ENCODE measurements around the gene TRPC3. TPM values are rescaled to one million over a fixed set of nuclear protein-coding genes. Genes with fewer than 3 reads are reported as not detected.

Gene TRPC3
- total and polyA plus RNA-seq, 4 donors, result 0.26 to 1.3 TPM; not detected in 2

DNA sequence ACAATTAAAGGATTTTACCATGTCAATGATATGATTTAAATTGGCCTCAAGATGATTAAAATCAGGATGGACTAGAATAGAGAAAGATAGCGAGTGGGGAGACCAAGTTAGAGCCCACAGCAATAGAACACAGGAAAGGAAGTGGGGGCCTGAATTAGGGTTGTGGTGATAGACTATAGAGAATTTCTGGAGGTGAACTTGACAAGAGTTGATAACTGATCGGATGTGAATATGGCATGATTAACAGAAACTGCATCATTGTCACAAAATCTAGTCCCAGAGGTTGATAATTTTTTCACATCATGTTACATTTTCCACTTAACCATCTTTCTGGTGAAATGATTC is 26.3 kb upstream of the TRPC3 start:
- 92 to 94% methylated on average over 2 of the region's 2 CpGs for WGBS, 2 donors
- Histone ChIP-seq H3K27ac (ENCODE audit: low read depth in 1 of 2, low read length in 2 of 2) (no peak overlapping the region), H3K36me3 (ENCODE audit: control insufficient read depth in 1 of 2, insufficient read depth in 2 of 2, low read length in 1 of 2) (no peaks in the 10 kb centered on the region), H3K4me3 (ENCODE audit: low read length in 2 of 2) (no peak overlapping the region), H3K27me3 (ENCODE audit: control insufficient read depth in 1 of 2, insufficient read depth in 2 of 2, low read length in 1 of 2) (no peaks in the 10 kb centered on the region), H3K4me1 (ENCODE audit: control insufficient read depth in 1 of 2, insufficient read depth in 2 of 2, low read length in 2 of 2) (no peaks in the 10 kb centered on the region), H3K9me3 (ENCODE audit: control insufficient read depth, low read length) (no peaks in the 10 kb centered on the region)
- ATAC-seq (ENCODE audit: low FRiP score), result no peak
- DNase-seq, result no peak
- intact Hi-C loops (cut with DNase I), result no loop called here

DNA sequence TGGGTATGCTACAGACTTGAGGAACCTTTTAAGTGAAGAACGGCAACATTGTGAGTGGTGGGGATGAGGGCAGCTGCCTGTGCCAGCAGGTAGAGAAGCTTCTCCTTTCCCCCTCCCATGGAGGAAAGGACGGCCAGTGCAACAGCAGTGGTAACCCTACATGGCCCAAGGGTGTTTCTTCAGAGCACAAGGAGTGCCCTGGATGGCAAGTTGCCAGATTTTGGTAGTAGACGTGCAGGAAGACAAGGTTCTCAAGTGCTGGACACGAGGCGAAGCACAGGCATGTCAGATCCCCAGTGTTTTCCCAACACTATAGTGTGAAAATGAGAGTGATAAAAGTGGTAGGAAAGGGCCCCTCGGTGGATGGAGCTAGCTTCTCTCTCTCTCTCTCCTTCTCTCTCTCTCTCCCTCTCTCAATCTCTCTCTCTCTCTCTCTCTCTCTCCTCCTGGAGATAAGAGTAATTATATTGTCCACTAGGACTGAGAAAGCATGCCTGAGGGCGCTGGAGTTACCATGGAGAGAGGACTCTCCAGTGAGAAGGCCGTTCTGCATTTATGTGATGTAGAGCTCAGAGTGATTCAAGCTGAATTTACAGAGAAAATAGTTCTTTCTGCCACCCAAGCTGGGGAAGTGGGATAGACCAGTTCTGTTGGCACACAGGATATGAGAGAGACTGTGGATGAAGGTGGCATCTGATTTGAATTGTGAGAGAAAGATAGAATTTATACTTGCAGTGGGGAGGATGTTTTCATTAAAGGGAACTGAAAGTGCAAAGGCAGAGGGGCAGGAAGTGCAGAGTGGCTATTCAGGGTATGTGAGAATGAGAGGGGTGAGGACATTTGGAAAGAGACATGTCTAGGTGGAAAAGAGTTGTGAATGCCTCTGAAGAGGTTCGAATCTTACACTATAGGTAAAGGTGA is 25.7 kb upstream of the TRPC3 start:
- intact Hi-C loops (cut with DNase I), result no loop called here
- 49 to 50% methylated on average over 9 of the region's 9 CpGs for WGBS, 2 donors

DNA sequence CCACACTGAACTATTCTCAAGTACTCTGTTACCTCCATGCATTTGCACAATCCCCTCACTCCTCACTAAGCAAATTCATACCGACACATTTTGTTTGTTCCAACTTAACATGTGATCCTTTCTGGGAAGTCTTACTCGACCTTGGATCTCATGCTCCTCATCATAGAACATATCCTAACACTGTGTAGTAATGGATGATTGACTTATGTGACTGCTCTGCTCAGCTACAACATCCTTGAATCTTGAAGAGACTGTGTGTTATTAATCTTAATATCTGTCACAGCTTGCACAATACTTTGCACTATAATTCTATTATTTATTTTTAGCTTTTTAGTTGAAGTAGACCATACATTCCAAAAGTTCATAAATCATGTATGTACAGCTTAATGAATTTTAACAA is 23.9 kb upstream of the TRPC3 start:
- DNase-seq, result no peak
- no peak for ATAC-seq (ENCODE audit: low FRiP score)
- Histone ChIP-seq H3K9me3 (ENCODE audit: control insufficient read depth, low read length) (no peaks in the 10 kb centered on the region), H3K4me1 (ENCODE audit: control insufficient read depth in 1 of 2, insufficient read depth in 2 of 2, low read length in 2 of 2) (no peaks in the 10 kb centered on the region), H3K36me3 (ENCODE audit: control insufficient read depth in 1 of 2, insufficient read depth in 2 of 2, low read length in 1 of 2) (no peaks in the 10 kb centered on the region), H3K27ac (ENCODE audit: low read depth in 1 of 2, low read length in 2 of 2) (no peak overlapping the region), H3K27me3 (ENCODE audit: control insufficient read depth in 1 of 2, insufficient read depth in 2 of 2, low read length in 1 of 2) (no peaks in the 10 kb centered on the region), H3K4me3 (ENCODE audit: low read length in 2 of 2) (no peak overlapping the region)
- intact Hi-C loops (cut with DNase I), result no loop called here
- WGBS, 2 donors, result 27 to 43% methylated on average over 2 of the region's 2 CpGs

More for the DNA sequence above, 25.7 kb upstream of the TRPC3 start:
- ATAC-seq (ENCODE audit: low FRiP score) (no peak), DNase-seq (no peak)
- Histone ChIP-seq H3K27ac (ENCODE audit: low read depth in 1 of 2, low read length in 2 of 2) (no peak overlapping the region), H3K4me1 (ENCODE audit: control insufficient read depth in 1 of 2, insufficient read depth in 2 of 2, low read length in 2 of 2) (no peaks in the 10 kb centered on the region), H3K36me3 (ENCODE audit: control insufficient read depth in 1 of 2, insufficient read depth in 2 of 2, low read length in 1 of 2) (no peaks in the 10 kb centered on the region), H3K9me3 (ENCODE audit: control insufficient read depth, low read length) (no peaks in the 10 kb centered on the region), H3K27me3 (ENCODE audit: control insufficient read depth in 1 of 2, insufficient read depth in 2 of 2, low read length in 1 of 2) (no peaks in the 10 kb centered on the region), H3K4me3 (ENCODE audit: low read length in 2 of 2) (no peak overlapping the region)

DNA sequence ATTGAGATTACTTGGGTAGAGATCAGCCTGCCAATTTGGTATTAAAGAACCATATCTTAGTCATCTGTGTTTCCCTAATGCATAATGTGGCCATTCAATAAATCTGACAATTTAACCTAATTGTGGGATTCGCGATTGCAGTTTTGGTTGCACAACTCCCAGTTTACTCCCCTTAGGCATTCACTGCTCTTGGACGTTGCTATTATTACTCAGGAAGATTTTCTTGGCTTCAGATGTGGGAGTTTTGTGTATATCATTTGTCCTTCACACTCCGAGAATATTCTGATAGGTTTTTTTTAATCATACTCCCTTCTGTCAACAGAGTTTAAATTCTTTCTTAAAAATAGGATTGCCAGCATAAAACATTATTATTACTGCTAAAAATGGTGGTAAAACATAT is 22.0 kb upstream of the TRPC3 start:
- Histone ChIP-seq H3K4me1 (ENCODE audit: control insufficient read depth in 1 of 2, insufficient read depth in 2 of 2, low read length in 2 of 2) (no peaks in the 10 kb centered on the region), H3K27me3 (ENCODE audit: control insufficient read depth in 1 of 2, insufficient read depth in 2 of 2, low read length in 1 of 2) (no peaks in the 10 kb centered on the region), H3K36me3 (ENCODE audit: control insufficient read depth in 1 of 2, insufficient read depth in 2 of 2, low read length in 1 of 2) (no peaks in the 10 kb centered on the region), H3K27ac (ENCODE audit: low read depth in 1 of 2, low read length in 2 of 2) (no peak overlapping the region), H3K9me3 (ENCODE audit: control insufficient read depth, low read length) (peaks cover 1% of the 10 kb centered on the region), H3K4me3 (ENCODE audit: low read length in 2 of 2) (no peak overlapping the region)
- intact Hi-C loops (cut with DNase I), result no loop called here
- no peak for DNase-seq
- ATAC-seq (ENCODE audit: low FRiP score), result no peak
- WGBS, 2 donors, result 49 to 55% methylated on average over 4 of the region's 4 CpGs

DNA sequence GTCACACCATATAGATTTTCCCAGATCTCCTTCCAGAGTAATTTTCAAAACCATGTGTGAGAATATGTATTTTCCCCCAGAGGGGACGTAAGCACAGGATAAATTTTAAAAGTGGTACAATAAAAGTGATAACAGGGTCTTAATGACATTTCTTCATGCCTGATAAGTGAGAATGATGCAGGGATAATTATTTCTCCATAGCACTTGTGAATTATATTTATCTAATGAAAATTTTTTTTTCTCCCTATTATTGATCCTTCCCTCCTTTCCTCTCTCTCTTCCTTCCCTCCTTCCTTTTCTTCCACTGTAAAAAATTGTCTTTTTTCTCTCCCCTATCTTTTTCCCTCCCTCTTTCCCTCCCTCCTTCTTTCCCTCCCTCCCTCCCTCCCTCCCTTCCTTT is 17.0 kb upstream of the TRPC3 start:
- no peaks in the 10 kb centered on the region for H3K27me3 ChIP-seq (ENCODE audit: control insufficient read depth in 1 of 2, insufficient read depth in 2 of 2, low read length in 1 of 2)
- H3K9me3 ChIP-seq (ENCODE audit: control insufficient read depth, low read length), result peaks cover 1% of the 10 kb centered on the region
- no peaks in the 10 kb centered on the region for H3K4me1 ChIP-seq (ENCODE audit: control insufficient read depth in 1 of 2, insufficient read depth in 2 of 2, low read length in 2 of 2)
- no peak overlapping the region for H3K4me3 ChIP-seq (ENCODE audit: low read length in 2 of 2)
- no peak for DNase-seq
- intact Hi-C loops (cut with DNase I), result no loop called here
- no peak overlapping the region for H3K27ac ChIP-seq (ENCODE audit: low read depth in 1 of 2, low read length in 2 of 2)
- ATAC-seq (ENCODE audit: low FRiP score), result no peak
- H3K36me3 ChIP-seq (ENCODE audit: control insufficient read depth in 1 of 2, insufficient read depth in 2 of 2, low read length in 1 of 2), result no peaks in the 10 kb centered on the region
- 63 to 66% methylated on average over 1 of the region's 1 CpG for WGBS, 2 donors

DNA sequence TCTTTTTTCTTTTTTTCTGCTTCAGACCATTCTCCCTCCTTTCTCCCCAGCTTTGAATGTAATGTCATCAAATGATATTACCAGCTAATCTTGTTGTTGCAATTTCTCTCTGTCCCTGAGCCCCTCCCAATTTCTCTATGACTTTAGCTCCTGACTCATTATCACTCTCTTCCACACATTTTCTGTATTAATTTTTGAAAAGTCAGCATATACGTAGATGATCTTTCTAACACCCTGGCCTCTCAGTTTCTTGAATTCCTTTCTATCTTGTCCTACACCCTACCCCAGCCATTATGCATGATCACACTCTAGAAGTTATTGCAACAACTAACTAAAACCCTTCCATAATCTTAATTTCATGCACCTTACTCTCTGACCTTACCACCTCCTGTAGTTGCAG is 13.1 kb upstream of the TRPC3 start:
- no peak for ATAC-seq (ENCODE audit: low FRiP score)
- Histone ChIP-seq H3K4me3 (ENCODE audit: low read length in 2 of 2) (no peak overlapping the region), H3K4me1 (ENCODE audit: control insufficient read depth in 1 of 2, insufficient read depth in 2 of 2, low read length in 2 of 2) (no peaks in the 10 kb centered on the region), H3K36me3 (ENCODE audit: control insufficient read depth in 1 of 2, insufficient read depth in 2 of 2, low read length in 1 of 2) (no peaks in the 10 kb centered on the region), H3K27me3 (ENCODE audit: control insufficient read depth in 1 of 2, insufficient read depth in 2 of 2, low read length in 1 of 2) (no peaks in the 10 kb centered on the region), H3K27ac (ENCODE audit: low read depth in 1 of 2, low read length in 2 of 2) (no peak overlapping the region), H3K9me3 (ENCODE audit: control insufficient read depth, low read length) (no peaks in the 10 kb centered on the region)
- 97 to 100% methylated on average over 1 of the region's 1 CpG for WGBS, 2 donors
- intact Hi-C loops (cut with DNase I), result no loop called here
- DNase-seq, result no peak

DNA sequence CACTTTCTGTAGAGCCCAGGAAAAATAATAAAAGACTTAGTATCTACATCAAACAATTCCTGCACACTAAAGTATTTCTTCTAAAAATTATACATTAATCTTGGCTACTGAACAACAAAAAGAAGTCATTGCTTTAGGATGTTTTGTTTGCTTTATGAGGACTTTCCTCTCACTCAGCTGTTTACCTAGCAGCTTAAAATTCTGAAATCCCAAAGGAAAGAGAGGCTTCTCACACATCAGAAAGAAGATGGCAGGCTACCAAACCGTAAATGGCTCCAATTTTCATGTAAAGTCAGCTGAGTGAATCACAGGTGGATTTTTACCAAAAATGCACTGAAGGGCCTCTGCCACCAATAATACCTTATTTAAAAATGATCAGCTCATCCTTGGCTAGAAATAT is 9.0 kb upstream of the TRPC3 start:
- H3K4me1 ChIP-seq (ENCODE audit: control insufficient read depth in 1 of 2, insufficient read depth in 2 of 2, low read length in 2 of 2), result no peaks in the 10 kb centered on the region
- H3K36me3 ChIP-seq (ENCODE audit: control insufficient read depth in 1 of 2, insufficient read depth in 2 of 2, low read length in 1 of 2), result no peaks in the 10 kb centered on the region
- no peak overlapping the region for H3K27ac ChIP-seq (ENCODE audit: low read depth in 1 of 2, low read length in 2 of 2)
- DNase-seq (no peak), ATAC-seq (ENCODE audit: low FRiP score) (no peak)
- 51 to 58% methylated on average over 1 of the region's 1 CpG for WGBS, 2 donors
- no peaks in the 10 kb centered on the region for H3K9me3 ChIP-seq (ENCODE audit: control insufficient read depth, low read length)
- intact Hi-C loops (cut with DNase I), result no loop called here
- H3K27me3 ChIP-seq (ENCODE audit: control insufficient read depth in 1 of 2, insufficient read depth in 2 of 2, low read length in 1 of 2), result no peaks in the 10 kb centered on the region
- no peak overlapping the region for H3K4me3 ChIP-seq (ENCODE audit: low read length in 2 of 2)

DNA sequence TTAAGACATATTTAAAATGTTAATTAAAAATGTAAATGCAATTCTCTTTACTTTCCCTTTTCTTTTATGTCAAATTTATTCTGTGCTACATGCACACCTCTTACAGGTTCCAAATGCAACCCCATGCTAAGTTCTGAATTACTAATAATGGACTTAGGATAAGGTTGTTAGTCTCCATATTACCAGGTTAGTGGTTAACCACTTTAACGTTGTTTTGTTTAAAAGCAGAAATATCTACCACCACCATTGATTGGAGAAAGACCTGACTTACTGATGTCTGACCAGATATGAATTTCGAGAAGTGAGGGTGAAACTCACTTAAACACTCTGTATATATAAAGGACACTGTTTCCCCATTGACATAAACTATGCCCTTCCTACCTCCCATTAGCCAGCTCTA is 6.9 kb upstream of the TRPC3 start:
- WGBS, 2 donors, result 84 to 91% methylated on average over 2 of the region's 2 CpGs

DNA sequence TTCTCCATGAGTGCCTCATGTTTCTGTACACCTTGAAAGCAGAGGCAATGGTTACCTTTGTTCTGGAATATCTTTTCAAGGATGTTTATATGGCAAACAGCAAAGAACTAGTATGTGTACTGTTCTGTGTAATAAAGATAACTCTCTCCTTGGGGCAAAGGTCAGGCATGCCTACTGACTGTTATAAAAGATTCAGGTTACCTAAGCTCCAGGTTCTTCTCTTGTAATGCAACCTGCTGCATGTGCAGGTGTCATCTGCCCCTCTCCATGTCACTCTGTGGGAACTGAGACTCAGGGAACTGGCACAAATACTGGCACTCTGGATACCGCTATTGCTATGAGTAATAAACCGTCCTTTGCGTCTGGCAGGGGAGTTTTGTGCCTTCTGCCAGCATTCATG is 5.4 kb upstream of the TRPC3 start:
- H3K27me3 ChIP-seq (ENCODE audit: control insufficient read depth in 1 of 2, insufficient read depth in 2 of 2, low read length in 1 of 2), result peaks cover 0 to 2% of the 10 kb centered on the region in 2 donors
- no peaks in the 10 kb centered on the region for H3K36me3 ChIP-seq (ENCODE audit: control insufficient read depth in 1 of 2, insufficient read depth in 2 of 2, low read length in 1 of 2)
- no peaks in the 10 kb centered on the region for H3K4me1 ChIP-seq (ENCODE audit: control insufficient read depth in 1 of 2, insufficient read depth in 2 of 2, low read length in 2 of 2)
- no peak for ATAC-seq (ENCODE audit: low FRiP score)
- intact Hi-C loops (cut with DNase I), result no loop called here
- no peaks in the 10 kb centered on the region for H3K9me3 ChIP-seq (ENCODE audit: control insufficient read depth, low read length)
- DNase-seq, result no peak
- WGBS, 2 donors, result 85 to 90% methylated on average over 3 of the region's 3 CpGs
- H3K27ac ChIP-seq (ENCODE audit: low read depth in 1 of 2, low read length in 2 of 2), result no peak overlapping the region
- H3K4me3 ChIP-seq (ENCODE audit: low read length in 2 of 2), result no peak overlapping the region

More for the DNA sequence above, 6.9 kb upstream of the TRPC3 start:
- Histone ChIP-seq H3K4me3 (ENCODE audit: low read length in 2 of 2) (no peak overlapping the region), H3K9me3 (ENCODE audit: control insufficient read depth, low read length) (no peaks in the 10 kb centered on the region), H3K27ac (ENCODE audit: low read depth in 1 of 2, low read length in 2 of 2) (no peak overlapping the region), H3K27me3 (ENCODE audit: control insufficient read depth in 1 of 2, insufficient read depth in 2 of 2, low read length in 1 of 2) (no peaks in the 10 kb centered on the region), H3K36me3 (ENCODE audit: control insufficient read depth in 1 of 2, insufficient read depth in 2 of 2, low read length in 1 of 2) (no peaks in the 10 kb centered on the region), H3K4me1 (ENCODE audit: control insufficient read depth in 1 of 2, insufficient read depth in 2 of 2, low read length in 2 of 2) (no peaks in the 10 kb centered on the region)
- intact Hi-C loops (cut with DNase I), result no loop called here
- DNase-seq, result no peak
- no peak for ATAC-seq (ENCODE audit: low FRiP score)

Measured in aorta (tissue), 5 donors.